ENCODE data around the gene CCDC28B.

CCDC28B gene

DNA sequence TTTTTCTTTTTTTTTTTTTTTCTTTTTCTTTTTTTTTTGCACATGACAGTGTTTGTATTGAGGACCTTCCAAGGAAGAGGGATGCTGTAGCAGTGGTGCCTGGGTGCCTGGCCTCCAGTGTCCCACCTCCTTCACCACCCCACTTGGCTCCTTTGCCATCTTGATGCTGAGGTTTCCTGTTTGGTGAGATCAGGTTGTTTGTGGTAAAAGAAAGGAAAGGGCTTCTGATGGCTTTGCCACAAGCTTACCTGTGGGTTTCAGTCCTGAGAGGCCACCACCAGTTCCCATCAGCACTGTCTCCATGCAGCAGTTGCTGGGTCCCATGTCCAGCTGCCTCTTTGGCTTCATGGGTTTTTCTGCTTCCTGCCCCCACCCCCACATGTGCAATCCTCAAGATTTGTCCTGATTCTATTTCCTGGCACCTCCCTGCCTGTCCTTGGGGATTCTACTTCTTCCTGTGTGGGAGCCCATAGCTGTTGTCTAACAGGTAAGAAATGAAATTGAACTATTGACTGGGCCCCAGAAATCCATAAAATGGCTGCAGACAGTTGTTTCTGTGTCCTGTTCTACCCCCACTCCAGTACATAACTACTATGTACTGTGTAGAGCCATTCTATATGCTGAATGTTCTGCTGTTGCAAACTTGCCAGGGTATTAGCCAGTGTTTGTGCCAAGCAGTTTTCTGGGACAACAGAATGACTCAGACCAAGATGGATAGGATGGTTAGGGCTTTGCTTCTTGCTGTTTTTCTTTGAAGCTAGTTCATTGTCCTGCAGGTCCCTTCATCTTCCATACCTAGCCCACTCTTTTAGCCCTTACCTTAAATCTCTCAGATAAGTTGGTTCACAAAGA lies 4.2 kb upstream of the CCDC28B start:
- TF ChIP-seq, protein P1, sequence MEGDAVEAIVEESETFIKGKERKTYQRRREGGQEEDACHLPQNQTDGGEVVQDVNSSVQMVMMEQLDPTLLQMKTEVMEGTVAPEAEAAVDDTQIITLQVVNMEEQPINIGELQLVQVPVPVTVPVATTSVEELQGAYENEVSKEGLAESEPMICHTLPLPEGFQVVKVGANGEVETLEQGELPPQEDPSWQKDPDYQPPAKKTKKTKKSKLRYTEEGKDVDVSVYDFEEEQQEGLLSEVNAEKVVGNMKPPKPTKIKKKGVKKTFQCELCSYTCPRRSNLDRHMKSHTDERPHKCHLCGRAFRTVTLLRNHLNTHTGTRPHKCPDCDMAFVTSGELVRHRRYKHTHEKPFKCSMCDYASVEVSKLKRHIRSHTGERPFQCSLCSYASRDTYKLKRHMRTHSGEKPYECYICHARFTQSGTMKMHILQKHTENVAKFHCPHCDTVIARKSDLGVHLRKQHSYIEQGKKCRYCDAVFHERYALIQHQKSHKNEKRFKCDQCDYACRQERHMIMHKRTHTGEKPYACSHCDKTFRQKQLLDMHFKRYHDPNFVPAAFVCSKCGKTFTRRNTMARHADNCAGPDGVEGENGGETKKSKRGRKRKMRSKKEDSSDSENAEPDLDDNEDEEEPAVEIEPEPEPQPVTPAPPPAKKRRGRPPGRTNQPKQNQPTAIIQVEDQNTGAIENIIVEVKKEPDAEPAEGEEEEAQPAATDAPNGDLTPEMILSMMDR (IDR thresholded peaks at IDR 0.05; ENCODE audit: low read depth, low read length, missing control alignments), result no peak
- Histone ChIP-seq H3K36me3 (replicated peaks) (peaks cover 66% of the 10 kb centered on the region), H3K4me3 (ENCODE audit: low read depth, low read length) (no peak overlapping the region), H3K27ac (no peak overlapping the region), H3K27me3 (replicated peaks) (no peaks in the 10 kb centered on the region)
- in situ Hi-C loops (cut with HindIII; ENCODE audit: low pct_ligation_motif_present, low sequenced_read_pairs), result no loop called here
- DNase-seq, result no peak

GRCh38 chr1:32197074-32197473 lies 3.3 kb upstream of the CCDC28B start:
- no peaks in the 10 kb centered on the region for H3K27me3 ChIP-seq (replicated peaks)
- in situ Hi-C loops (cut with HindIII; ENCODE audit: low pct_ligation_motif_present, low sequenced_read_pairs), result no loop called here
- TF ChIP-seq, protein P1 (IDR thresholded peaks at IDR 0.05; ENCODE audit: low read depth, low read length, missing control alignments), result no peak
- no peak for DNase-seq
- no peak overlapping the region for H3K4me3 ChIP-seq (ENCODE audit: low read depth, low read length)
- no peak overlapping the region for H3K27ac ChIP-seq
- H3K36me3 ChIP-seq (replicated peaks), result peaks cover 57% of the 10 kb centered on the region

GRCh38 chr1:32197837-32198236 lies 2.6 kb upstream of the CCDC28B start:
- Histone ChIP-seq H3K36me3 (replicated peaks) (peaks cover 49% of the 10 kb centered on the region), H3K27ac (no peak overlapping the region), H3K4me3 (ENCODE audit: low read depth, low read length) (no peak overlapping the region), H3K27me3 (replicated peaks) (no peaks in the 10 kb centered on the region)
- TF ChIP-seq, protein P1 (IDR thresholded peaks at IDR 0.05; ENCODE audit: low read depth, low read length, missing control alignments), result no peak
- in situ Hi-C loops (cut with HindIII; ENCODE audit: low pct_ligation_motif_present, low sequenced_read_pairs), result no loop called here
- no peak for DNase-seq

GRCh38 chr1:32198237-32199042 lies 2.0 kb upstream of the CCDC28B start:
- TF ChIP-seq, protein P1 (IDR thresholded peaks at IDR 0.05; ENCODE audit: low read depth, low read length, missing control alignments), result no peak
- no peak overlapping the region for H3K27ac ChIP-seq
- no peak for DNase-seq
- in situ Hi-C loops (cut with HindIII; ENCODE audit: low pct_ligation_motif_present, low sequenced_read_pairs), result no loop called here
- H3K36me3 ChIP-seq (replicated peaks), result peaks cover 43% of the 10 kb centered on the region
- no peaks in the 10 kb centered on the region for H3K27me3 ChIP-seq (replicated peaks)
- H3K4me3 ChIP-seq (ENCODE audit: low read depth, low read length), result no peak overlapping the region

GRCh38 chr1:32199043-32199716 lies 1.2 kb upstream of the CCDC28B start:
- H3K27ac ChIP-seq, result no peak overlapping the region

More at GRCh38 chr1:32199043-32199716, 1.2 kb upstream of the CCDC28B start:
- Histone ChIP-seq H3K4me3 (ENCODE audit: low read depth, low read length) (no peak overlapping the region), H3K27me3 (replicated peaks) (no peaks in the 10 kb centered on the region), H3K36me3 (replicated peaks) (peaks cover 37% of the 10 kb centered on the region)
- DNase-seq, result no peak
- TF ChIP-seq, protein P1 (IDR thresholded peaks at IDR 0.05; ENCODE audit: low read depth, low read length, missing control alignments), result no peak
- in situ Hi-C loops (cut with HindIII; ENCODE audit: low pct_ligation_motif_present, low sequenced_read_pairs), result no loop called here
